Measurements from ENCODE around the gene ZNF43.
"Not testable (repeated sequence)": the region's sequence is repeated elsewhere in the genome, so short reads cannot be mapped to it uniquely, and the experiment has no call there.

ZNF43 gene

DNA sequence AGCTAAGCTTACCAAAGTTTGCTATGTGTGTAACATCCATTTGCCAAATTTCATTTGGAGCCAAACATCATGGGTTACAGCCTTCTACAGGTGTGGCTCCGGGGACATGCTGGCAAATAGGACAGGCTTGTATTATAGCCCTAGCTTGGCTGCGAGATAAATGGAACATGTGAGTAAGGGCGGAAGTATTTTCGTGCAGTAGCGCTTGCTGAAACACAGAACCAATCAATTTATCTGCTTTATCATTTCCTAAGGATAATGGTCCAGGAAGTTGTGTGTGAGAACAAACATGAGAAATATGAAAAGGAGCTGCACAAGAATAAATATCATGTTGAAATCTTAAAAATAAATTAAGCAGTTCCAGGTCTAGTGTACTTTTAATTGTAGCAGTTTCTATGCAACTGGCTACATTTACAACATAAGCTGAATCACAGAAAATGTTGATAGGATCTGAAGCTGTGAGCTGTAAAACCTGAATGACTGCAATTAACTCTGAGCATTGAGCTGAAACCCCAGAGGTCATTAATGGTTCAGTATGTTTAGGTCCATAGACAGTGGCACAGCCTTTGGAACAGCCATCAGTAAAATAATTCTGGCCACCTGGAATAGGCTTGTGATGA lies 46.4 kb downstream of the ZNF43 start:
- no peak for DNase-seq

GRCh38 chr19:21786936-21787335 lies 49.0 kb downstream of the ZNF43 start:
- DNase-seq = no peak

- DNase-seq = not testable (repeated sequence)
Measured at GRCh38 chr19:21775792-21776191, 60.2 kb downstream of the ZNF43 start.

- peak; percentile 93 for DNase-seq
Measured at GRCh38 chr19:21767065-21767800, 68.7 kb downstream of the ZNF43 start, which contains the start of gene ZNF100. Gene ZNF100, minus strand, starts transcription at chr19:21767579. Its CDS starts 150 bp downstream, at chr19:21767429.

DNA sequence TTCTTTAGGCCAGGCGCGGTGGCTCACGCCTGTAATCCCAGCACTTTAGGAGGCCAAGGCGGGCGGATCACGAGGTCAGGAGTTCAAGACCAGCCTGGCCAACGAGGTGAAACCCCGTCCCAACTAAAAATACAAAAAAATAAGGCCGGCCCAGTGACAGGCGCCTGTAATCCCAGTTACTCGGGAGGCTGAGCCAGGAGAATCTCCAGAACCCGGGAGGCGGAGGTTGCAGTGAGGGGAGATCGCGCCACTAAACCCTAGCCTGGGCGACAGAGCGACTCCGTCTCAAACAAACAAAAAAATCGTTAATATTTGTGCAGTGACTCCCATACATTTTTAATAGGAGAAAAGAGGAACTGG lies 69.3 kb downstream of the ZNF43 start:
- DNase-seq = peak; percentile 4

DNA sequence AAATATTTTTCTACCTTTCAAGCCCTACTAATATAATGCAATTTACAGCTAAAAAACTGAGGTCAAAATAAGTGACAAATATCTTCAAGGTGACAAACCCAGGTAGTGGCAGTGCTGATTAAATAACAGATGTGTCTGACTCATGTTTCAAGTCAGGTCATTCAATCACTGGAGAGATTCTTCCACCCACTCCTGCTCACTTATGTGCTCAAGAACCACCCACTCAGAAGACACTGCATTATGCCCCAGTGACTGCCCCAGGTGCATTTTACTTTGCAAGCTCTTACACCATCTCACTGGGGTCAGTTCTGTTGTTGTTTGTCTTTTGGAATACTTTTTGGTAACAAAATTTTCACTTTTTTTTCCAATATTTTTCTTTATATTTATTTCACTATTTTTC lies 70.8 kb downstream of the ZNF43 start:
- no peak for DNase-seq

- not testable (repeated sequence) for DNase-seq
Measured at GRCh38 chr19:21761547-21761946, 74.4 kb downstream of the ZNF43 start.

DNA sequence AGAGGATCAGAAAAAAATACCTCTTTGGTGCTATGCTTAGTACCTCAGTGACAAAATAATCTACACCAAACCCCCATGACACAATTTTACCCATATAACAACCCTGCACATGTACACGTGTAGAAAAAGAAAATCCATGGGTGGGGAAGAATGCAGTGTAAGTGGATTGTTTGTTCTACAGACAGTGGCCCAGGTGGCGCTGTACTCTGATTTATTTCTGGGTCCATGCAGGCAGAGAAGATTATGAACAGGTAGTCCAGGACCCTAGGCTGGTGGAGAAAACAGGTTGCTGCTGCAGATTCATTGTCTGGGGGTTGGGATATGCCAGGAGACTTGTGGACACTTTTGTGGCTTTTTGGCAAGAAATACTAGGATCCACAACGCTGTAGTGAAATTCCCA lies 77.7 kb downstream of the ZNF43 start:
- no peak for DNase-seq

- DNase-seq = not testable (repeated sequence)
Measured at GRCh38 chr19:21755555-21755954, 80.4 kb downstream of the ZNF43 start.
